Calu3 (cell line): ENCODE measurements around the gene CDC42BPB. TPM values are rescaled to one million over a fixed set of nuclear protein-coding genes. Genes with fewer than 3 reads are reported as not detected.

Source experiments
- BruUV-seq: library from RNA; stranded (reverse); fragments of 400-500 nt; replicated peaks from 2 replicates; lab custom pipeline; 2021; lab: Mats Ljungman, UMichigan
- CTCF ChIA-PET: fragments of 300-600 bp; sonication (Branson Sonifier 250); formaldehyde crosslinking; loops from one replicate; lab custom pipeline; 2022; ENCODE audit warnings: antibody characterized with exemption; lab: Charles Lee
- DNase-seq: peaks from one replicate; pipeline ENCODE4 v3.0.0; 2022
- H3K27ac Mint-ChIP-seq: one replicate; pipeline ENCODE4 v1.8.0; 2022; ENCODE audit warnings: mixed read lengths; ENCODE audit not compliant: unreplicated experiment
- H3K27me3 Mint-ChIP-seq: one replicate; pipeline ENCODE4 v1.8.0; 2022; ENCODE audit warnings: mixed read lengths; ENCODE audit not compliant: unreplicated experiment
- H3K36me3 Mint-ChIP-seq: one replicate; pipeline ENCODE4 v1.8.0; 2022; ENCODE audit warnings: mild to moderate bottlenecking, moderate library complexity, mixed read lengths; ENCODE audit not compliant: insufficient read depth, unreplicated experiment
- H3K4me1 Mint-ChIP-seq: one replicate; pipeline ENCODE4 v1.8.0; 2022; ENCODE audit warnings: mild to moderate bottlenecking, low read depth, mixed read lengths; ENCODE audit not compliant: unreplicated experiment
- H3K4me3 Mint-ChIP-seq: one replicate; pipeline ENCODE4 v1.8.0; 2022; ENCODE audit warnings: mild to moderate bottlenecking, low read depth, moderate library complexity, mixed read lengths; ENCODE audit not compliant: unreplicated experiment
- H3K9me3 Mint-ChIP-seq: one replicate; pipeline ENCODE4 v1.8.0; 2022; ENCODE audit warnings: low read depth, mixed read lengths; ENCODE audit not compliant: unreplicated experiment
- intact Hi-C: fragments of 100-400 bp; cut with micrococcal nuclease; formaldehyde crosslinking; loops from one replicate; pipeline ENCODE4 v1.10.0; 2022; ENCODE audit not compliant: unreplicated experiment
- total RNA-seq: library from RNA; stranded (reverse); gene quantifications from 2 replicates; pipeline ENCODE4 v1.2.3, GENCODE V29; 2022
- TF ChIP-seq, protein P1 (sequence below): fragments of 200-600 bp; IDR thresholded peaks from one replicate; pipeline ENCODE4 v1.8.0; 2022; ENCODE audit warnings: antibody characterized with exemption; ENCODE audit not compliant: unreplicated experiment

The CDC42BPB gene
- total RNA-seq, 1 experiment from 2014 or later = 98.7 TPM

- peaks cover 17% of the 10 kb centered on the region for H3K36me3 Mint-ChIP-seq
- no peak overlapping the region for H3K4me3 Mint-ChIP-seq
- BruUV-seq = no TSS peak
- TF ChIP-seq, protein P1, sequence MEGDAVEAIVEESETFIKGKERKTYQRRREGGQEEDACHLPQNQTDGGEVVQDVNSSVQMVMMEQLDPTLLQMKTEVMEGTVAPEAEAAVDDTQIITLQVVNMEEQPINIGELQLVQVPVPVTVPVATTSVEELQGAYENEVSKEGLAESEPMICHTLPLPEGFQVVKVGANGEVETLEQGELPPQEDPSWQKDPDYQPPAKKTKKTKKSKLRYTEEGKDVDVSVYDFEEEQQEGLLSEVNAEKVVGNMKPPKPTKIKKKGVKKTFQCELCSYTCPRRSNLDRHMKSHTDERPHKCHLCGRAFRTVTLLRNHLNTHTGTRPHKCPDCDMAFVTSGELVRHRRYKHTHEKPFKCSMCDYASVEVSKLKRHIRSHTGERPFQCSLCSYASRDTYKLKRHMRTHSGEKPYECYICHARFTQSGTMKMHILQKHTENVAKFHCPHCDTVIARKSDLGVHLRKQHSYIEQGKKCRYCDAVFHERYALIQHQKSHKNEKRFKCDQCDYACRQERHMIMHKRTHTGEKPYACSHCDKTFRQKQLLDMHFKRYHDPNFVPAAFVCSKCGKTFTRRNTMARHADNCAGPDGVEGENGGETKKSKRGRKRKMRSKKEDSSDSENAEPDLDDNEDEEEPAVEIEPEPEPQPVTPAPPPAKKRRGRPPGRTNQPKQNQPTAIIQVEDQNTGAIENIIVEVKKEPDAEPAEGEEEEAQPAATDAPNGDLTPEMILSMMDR = no peak
- H3K27ac Mint-ChIP-seq = no peak overlapping the region
- H3K9me3 Mint-ChIP-seq = no peaks in the 10 kb centered on the region
- no peak for DNase-seq
- CTCF ChIA-PET = no interaction called here
- intact Hi-C loops = loop anchor here (5.0 kb wide), 1 partner anchor 181 kb away; no protein-coding TSS in a partner anchor
- H3K27me3 Mint-ChIP-seq = no peaks in the 10 kb centered on the region
- peaks cover 13% of the 10 kb centered on the region for H3K4me1 Mint-ChIP-seq
Observed at GRCh38 chr14:103101257-103101962, 44.1 kb upstream of the CDC42BPB start.

GRCh38 chr14:103100281-103101121 is 43.2 kb upstream of the CDC42BPB start:
- CTCF ChIA-PET = interaction anchor here (0.8 kb wide), 1 partner anchor 196 kb away, joined by 7 read pairs; no protein-coding TSS in a partner anchor
- no peak for DNase-seq
- Mint-ChIP-seq H3K36me3 (peaks cover 14% of the 10 kb centered on the region), H3K27ac (no peak overlapping the region), H3K4me1 (peaks cover 13% of the 10 kb centered on the region), H3K4me3 (no peak overlapping the region), H3K9me3 (no peaks in the 10 kb centered on the region), H3K27me3 (no peaks in the 10 kb centered on the region)
- no TSS peak for BruUV-seq
- TF ChIP-seq, protein P1 = no peak
- intact Hi-C loops = loop anchor here (5.0 kb wide), 1 partner anchor 182 kb away; no protein-coding TSS in a partner anchor

GRCh38 chr14:103099733-103100280 is 42.5 kb upstream of the CDC42BPB start:
- intact Hi-C loops = loop anchor here (5.0 kb wide), 1 partner anchor 182 kb away; no protein-coding TSS in a partner anchor
- CTCF ChIA-PET = interaction anchor here (0.8 kb wide), 1 partner anchor 196 kb away, joined by 7 read pairs; no protein-coding TSS in a partner anchor
- Mint-ChIP-seq H3K4me1 (peaks cover 13% of the 10 kb centered on the region), H3K27ac (no peak overlapping the region), H3K36me3 (peaks cover 8% of the 10 kb centered on the region), H3K9me3 (no peaks in the 10 kb centered on the region), H3K27me3 (no peaks in the 10 kb centered on the region), H3K4me3 (no peak overlapping the region)
- TF ChIP-seq, protein P1 = no peak
- no peak for DNase-seq
- BruUV-seq = no TSS peak

DNA sequence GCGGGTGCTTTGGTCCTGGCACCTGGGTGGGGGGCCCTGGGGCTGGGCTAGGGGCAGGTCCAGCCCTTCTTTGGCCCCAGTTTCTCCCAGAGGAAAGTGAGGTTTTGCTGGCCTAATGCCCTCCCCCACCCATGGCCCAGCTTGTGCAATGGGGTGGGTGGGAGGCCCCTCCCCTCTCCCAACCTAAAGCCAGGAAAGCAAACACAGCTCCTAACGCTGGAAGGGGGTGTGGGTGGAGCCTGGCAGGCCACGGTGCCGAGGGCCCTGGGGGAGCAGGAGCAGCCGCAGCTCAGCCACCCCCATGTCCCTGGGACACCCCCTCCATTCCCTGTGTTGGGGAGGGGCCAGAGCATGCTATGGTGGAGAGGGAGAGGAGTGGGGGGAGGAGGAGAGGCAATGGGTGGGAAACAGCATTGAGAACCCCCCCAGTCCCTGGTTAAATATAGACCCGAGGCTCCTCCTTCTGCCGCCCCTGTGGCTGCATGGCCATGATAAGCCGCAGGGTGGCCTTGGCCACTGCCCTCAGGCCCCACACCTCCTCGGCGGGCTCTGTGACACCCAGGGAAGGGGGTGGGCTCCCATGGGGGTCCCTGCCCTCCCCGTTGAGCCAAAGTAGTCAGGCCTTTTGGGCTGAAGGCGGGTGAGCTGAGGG is 41.9 kb upstream of the CDC42BPB start:
- H3K27ac Mint-ChIP-seq = no peak overlapping the region
- BruUV-seq = no TSS peak
- no peak for DNase-seq
- CTCF ChIA-PET = interaction anchor here (0.6 to 1.1 kb wide), 3 partner anchors 7 to 197 kb away, joined by 4 to 7 read pairs (median 4); no protein-coding TSS in a partner anchor
- peaks cover 15% of the 10 kb centered on the region for H3K4me1 Mint-ChIP-seq
- no peaks in the 10 kb centered on the region for H3K9me3 Mint-ChIP-seq
- H3K4me3 Mint-ChIP-seq = no peak overlapping the region
- TF ChIP-seq, protein P1 = no peak
- intact Hi-C loops = no loop called here
- H3K27me3 Mint-ChIP-seq = no peaks in the 10 kb centered on the region
- peaks cover 9% of the 10 kb centered on the region for H3K36me3 Mint-ChIP-seq
